Mesodermal cell (in vitro differentiated cells): ENCODE results near the gene INKA2.

Experiments
- H3K27ac ChIP-seq: 2 replicates; pipeline ENCODE4 v1.7.0; 2013; ENCODE audit warnings: mild to moderate bottlenecking, low read depth, low read length, moderate library complexity; ENCODE audit not compliant: severe bottlenecking
- H3K36me3 ChIP-seq: 2 replicates; pipeline ENCODE4 v1.7.1; 2013; ENCODE audit warnings: mild to moderate bottlenecking, low read length, moderate library complexity; ENCODE audit not compliant: control insufficient read depth, insufficient read depth
- H3K4me1 ChIP-seq: one replicate; pipeline ENCODE4 v1.7.1; 2013; ENCODE audit warnings: mild to moderate bottlenecking, low read length; ENCODE audit not compliant: insufficient read depth, control insufficient read depth, poor library complexity, severe bottlenecking
- H3K4me3 ChIP-seq: 2 replicates; pipeline ENCODE4 v1.7.0; 2013; ENCODE audit warnings: low read length, control low read depth, mild to moderate bottlenecking; ENCODE audit not compliant: insufficient read depth, poor library complexity, severe bottlenecking; ENCODE audit errors: extremely low read depth
- H3K9me3 ChIP-seq: 2 replicates; pipeline ENCODE4 v1.7.1; 2013; ENCODE audit warnings: mild to moderate bottlenecking, low read length, moderate library complexity; ENCODE audit not compliant: control insufficient read depth
- WGBS, 2 experiments: methylation state at CpG; one replicate each; pipeline ENCODE4 v1.1.5; 2013; ENCODE audit warnings: missing lambda C conversion rate in 2 of 2; ENCODE audit not compliant: insufficient coverage in 2 of 2; 5-methylcytosine and 5-hydroxymethylcytosine counted together

The INKA2 gene

GRCh38 chr1:111723091-111723806 is 15.9 kb downstream of the INKA2 start:
- WGBS, 2 experiments = 86 to 92% methylated on average over 4 to 5 of the region's 7 CpGs
- no peaks in the 10 kb centered on the region for H3K4me1 ChIP-seq

DNA sequence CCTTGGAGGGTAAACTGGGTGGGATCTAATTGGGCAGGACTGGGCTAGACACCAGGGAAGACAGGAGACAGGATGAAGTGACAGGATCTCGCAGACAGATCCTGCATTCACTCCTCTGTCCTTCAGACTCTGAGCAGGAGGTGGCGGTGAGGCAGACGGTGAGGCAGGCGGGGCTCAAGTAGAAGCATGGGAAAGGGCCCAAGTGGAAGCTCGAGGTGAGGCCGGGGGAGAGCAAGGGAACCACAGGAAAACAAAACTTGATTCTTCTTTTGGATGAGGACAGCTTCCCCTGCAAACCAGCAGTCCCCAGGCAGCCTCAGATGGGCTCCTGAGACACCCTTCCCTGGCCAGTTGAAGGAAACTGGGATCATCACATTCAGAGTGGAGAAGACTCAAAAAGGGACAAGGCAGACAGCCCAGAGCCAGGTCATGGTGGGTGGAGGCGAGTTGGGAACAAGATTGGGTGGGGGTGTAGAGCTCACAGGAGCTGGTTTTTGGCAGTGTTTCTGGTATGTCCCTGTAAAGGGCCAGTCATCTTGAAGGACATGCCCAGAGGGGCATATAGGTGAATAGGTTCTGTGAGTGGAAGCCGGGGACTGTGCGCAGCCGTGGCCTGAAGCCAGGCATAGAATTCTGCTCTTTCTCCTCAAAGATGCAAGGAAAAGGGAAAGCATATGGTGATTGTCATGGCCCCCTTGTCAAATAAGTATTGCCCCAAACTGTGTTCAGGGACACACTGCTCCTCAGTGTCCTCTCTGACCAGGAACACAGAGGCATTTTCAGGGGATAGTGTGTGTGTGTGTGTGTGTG is 18.0 kb downstream of the INKA2 start:
- H3K9me3 ChIP-seq = no peaks in the 10 kb centered on the region
- H3K27ac ChIP-seq = no peak overlapping the region
- H3K4me1 ChIP-seq = no peaks in the 10 kb centered on the region
- no peak overlapping the region for H3K4me3 ChIP-seq
- H3K36me3 ChIP-seq = peaks cover 13% of the 10 kb centered on the region
- 86 to 96% methylated on average over 8 to 10 of the region's 10 CpGs for WGBS, 2 experiments

More at GRCh38 chr1:111723091-111723806, 15.9 kb downstream of the INKA2 start:
- no peaks in the 10 kb centered on the region for H3K9me3 ChIP-seq
- no peak overlapping the region for H3K27ac ChIP-seq
- H3K4me3 ChIP-seq = no peak overlapping the region
- H3K36me3 ChIP-seq = peaks cover 12% of the 10 kb centered on the region

- Histone ChIP-seq H3K27ac (no peak overlapping the region), H3K36me3 (peaks cover 10% of the 10 kb centered on the region), H3K4me1 (no peaks in the 10 kb centered on the region), H3K9me3 (no peaks in the 10 kb centered on the region), H3K4me3 (no peak overlapping the region)
- 86 to 93% methylated on average over 4 to 5 of the region's 7 CpGs for WGBS, 2 experiments
Measured at GRCh38 chr1:111720274-111720976, 18.8 kb downstream of the INKA2 start.

DNA sequence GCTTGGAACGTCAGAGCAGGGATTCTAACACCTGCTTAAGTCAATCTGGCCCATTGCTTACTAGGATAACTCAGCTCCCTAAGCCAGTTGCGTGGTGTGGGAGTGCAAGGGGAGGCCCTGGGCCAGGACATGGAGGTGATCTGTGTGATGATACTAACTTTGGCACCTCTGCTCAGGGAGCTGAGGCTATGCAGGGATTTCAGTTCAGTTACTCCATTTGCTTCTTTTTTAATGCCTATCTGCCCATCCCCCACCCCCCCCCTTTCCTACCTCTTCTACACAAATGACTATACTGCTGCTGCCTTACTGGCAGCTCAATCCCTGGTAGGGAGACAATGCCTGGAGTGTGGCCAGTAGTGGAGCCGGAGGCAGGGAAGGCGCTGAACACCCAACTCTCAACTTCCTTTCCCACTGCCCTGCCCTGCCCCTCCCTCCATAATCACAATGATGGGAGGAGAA is 19.5 kb downstream of the INKA2 start:
- H3K36me3 ChIP-seq = peaks cover 10% of the 10 kb centered on the region
- H3K9me3 ChIP-seq = no peaks in the 10 kb centered on the region
- 65 to 86% methylated on average over 2 of the region's 4 CpGs for WGBS, 2 experiments
- H3K4me3 ChIP-seq = no peak overlapping the region
- H3K27ac ChIP-seq = no peak overlapping the region
- no peaks in the 10 kb centered on the region for H3K4me1 ChIP-seq

DNA sequence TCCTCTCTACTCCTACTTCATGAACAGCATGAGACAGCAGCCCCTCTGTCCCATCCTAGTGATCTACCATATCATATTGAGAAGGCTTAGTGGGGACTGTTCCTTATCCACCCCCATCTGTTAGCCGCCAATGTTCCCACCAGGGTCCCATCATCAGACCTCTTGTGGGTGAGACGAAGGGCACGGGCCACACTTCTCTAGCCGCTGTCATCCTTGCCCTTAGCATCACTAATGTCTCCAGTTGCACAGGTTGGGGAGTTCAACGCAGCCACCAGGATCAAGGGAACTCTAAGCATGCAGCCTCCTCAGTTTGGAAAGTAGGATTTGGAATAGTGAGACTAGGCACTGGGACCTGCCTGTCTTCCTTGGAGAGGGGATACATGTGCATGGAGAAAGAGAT is 20.1 kb downstream of the INKA2 start:
- Histone ChIP-seq H3K27ac (no peak overlapping the region), H3K9me3 (no peaks in the 10 kb centered on the region), H3K36me3 (peaks cover 10% of the 10 kb centered on the region), H3K4me3 (no peak overlapping the region), H3K4me1 (no peaks in the 10 kb centered on the region)
- 97 to 100% methylated on average over 2 to 3 of the region's 5 CpGs for WGBS, 2 experiments

DNA sequence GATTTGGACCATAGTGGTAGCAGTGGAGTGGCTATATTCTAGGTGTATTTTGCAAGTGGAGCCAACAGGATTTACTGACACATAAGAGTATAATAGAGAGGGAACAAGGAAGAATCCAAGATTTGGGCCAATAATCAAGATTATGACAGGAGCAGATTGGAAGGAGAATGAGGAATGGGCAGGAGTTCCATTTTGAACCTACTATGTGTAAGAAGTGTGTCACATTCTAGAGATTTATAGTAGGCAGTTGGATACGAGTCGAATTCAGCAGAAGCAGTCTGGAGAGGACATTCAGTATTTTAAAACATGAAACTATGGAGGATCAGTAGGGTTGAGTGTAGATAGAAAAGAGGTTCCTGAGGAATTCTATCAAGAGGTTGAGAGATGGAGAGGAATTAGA is 21.7 kb downstream of the INKA2 start:
- H3K4me3 ChIP-seq = no peak overlapping the region
- no peaks in the 10 kb centered on the region for H3K4me1 ChIP-seq
- no peaks in the 10 kb centered on the region for H3K9me3 ChIP-seq
- no peak overlapping the region for H3K27ac ChIP-seq
- H3K36me3 ChIP-seq = peaks cover 10% of the 10 kb centered on the region
- WGBS, 2 experiments = 94 to 100% methylated on average over 2 of the region's 2 CpGs

DNA sequence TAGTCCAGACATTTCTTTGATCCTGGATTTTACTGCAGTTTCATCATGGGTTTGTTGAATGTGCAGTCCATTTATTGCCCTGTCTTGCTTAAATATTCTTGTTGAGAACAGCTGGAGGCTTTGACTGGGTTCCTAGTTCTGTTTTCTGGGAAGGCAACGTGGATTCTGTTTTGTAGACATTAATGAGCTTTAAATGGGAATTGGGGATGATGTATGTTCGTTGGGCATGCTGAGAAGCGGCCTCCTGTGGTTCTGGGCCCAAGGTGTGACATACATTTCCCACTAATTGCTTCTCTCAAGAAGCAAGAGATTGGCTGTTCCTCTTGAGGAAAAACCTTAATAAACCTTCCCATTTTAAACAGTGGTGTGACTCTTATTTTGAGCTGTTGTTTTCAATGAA is 22.9 kb downstream of the INKA2 start:
- WGBS, 2 experiments = 67% methylated on average over 1 of the region's 3 CpGs; no CpG with 5 or more reads in 1 of the 2 experiments
- Histone ChIP-seq H3K4me3 (no peak overlapping the region), H3K27ac (no peak overlapping the region), H3K4me1 (no peaks in the 10 kb centered on the region), H3K9me3 (no peaks in the 10 kb centered on the region), H3K36me3 (peaks cover 10% of the 10 kb centered on the region)

DNA sequence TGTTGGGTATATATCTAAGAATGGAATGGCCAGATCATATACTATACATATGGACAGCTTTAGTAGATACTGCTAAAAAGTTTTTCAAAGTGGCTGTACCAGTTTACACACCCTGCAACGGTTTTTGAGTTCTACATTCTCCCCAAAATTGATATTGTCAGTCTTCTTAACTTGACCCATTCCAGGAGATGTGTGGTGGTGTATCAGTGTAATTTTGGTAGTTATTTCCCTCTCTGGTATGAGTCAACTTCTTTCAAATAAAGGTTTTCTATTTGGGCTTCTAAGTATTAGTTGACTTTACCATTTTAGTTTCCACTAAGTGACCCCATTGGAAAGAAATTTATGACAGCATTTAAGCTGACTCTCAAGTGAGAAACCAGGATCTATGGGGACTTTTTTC is 29.2 kb downstream of the INKA2 start:
- peaks cover 40% of the 10 kb centered on the region for H3K36me3 ChIP-seq
- H3K9me3 ChIP-seq = no peaks in the 10 kb centered on the region
- no peak overlapping the region for H3K4me3 ChIP-seq
- H3K27ac ChIP-seq = no peak overlapping the region
- no CpG with 5 or more reads among the region's 1 CpG for WGBS, 2 experiments
- H3K4me1 ChIP-seq = no peaks in the 10 kb centered on the region

DNA sequence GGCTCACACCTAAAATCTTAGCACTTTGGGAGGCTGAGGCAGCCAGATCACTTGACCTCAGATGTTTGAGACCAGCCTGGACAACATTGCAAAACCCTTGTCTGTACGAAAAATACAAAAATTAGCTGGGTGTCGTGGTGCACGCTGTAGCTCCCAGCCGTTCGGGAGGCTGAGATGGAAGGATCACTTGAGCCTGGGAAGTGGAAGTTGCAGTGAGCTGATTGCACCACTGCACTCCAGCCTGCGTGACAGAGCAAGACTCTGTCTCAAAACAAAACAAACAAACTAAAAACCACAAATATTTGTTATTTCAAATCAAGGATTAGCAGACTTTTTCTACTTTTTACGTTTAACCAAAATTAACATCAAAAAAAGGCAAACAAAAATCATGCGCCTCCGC is 31.3 kb downstream of the INKA2 start:
- Histone ChIP-seq H3K36me3 (peaks cover 53% of the 10 kb centered on the region), H3K4me1 (no peaks in the 10 kb centered on the region), H3K27ac (no peak overlapping the region), H3K9me3 (no peaks in the 10 kb centered on the region), H3K4me3 (no peak overlapping the region)
- WGBS, 2 experiments = 74 to 93% methylated on average over 5 of the region's 9 CpGs

DNA sequence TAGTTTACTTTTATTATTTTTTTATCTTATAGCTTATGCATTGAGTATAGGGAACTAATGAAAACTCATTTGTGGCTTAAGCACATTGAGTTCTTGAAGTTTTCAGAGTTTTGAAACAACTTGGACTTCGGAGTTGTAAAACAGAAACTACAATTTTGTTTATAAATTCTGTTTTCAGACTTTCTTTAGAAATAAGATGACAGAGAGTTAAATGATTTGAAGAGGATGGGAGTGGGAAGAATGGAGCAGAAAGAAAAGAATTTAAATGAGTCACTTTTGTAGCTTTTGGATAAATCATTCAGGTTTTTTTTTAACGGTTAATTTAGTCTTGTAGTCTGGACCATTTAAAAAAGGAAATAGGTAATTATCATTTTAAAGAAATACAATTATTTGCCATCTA is 32.3 kb downstream of the INKA2 start:
- Histone ChIP-seq H3K27ac (no peak overlapping the region), H3K4me1 (no peaks in the 10 kb centered on the region), H3K36me3 (peaks cover 58% of the 10 kb centered on the region), H3K4me3 (no peak overlapping the region), H3K9me3 (no peaks in the 10 kb centered on the region)
- WGBS, 2 experiments = no CpG with 5 or more reads among the region's 2 CpGs
